Hepatocyte (in vitro differentiated cells): ENCODE data around the gene SREBF1. TPM values are rescaled to one million over a fixed set of nuclear protein-coding genes. Genes with fewer than 3 reads are reported as not detected.
"Not testable (repeated sequence)": the region's sequence is repeated elsewhere in the genome, so short reads cannot be mapped to it uniquely, and the experiment has no call there.

Source experiments
- DNase-seq: peaks from one replicate; pipeline ENCODE4 v3.0.0-alpha.2; 2016; ENCODE audit warnings: low spot score
- H2AFZ ChIP-seq: fragments of 200-600 bp; sonication (generic); 2 replicates; pipeline ENCODE4 v1.6.0; 2016; ENCODE audit warnings: antibody characterized with exemption, mild to moderate bottlenecking
- H3K27ac ChIP-seq: fragments of 200-600 bp; sonication (generic); 2 replicates; pipeline ENCODE4 v1.5.1; 2016; ENCODE audit warnings: mild to moderate bottlenecking
- H3K27me3 ChIP-seq: fragments of 200-600 bp; sonication (generic); 2 replicates; pipeline ENCODE4 v1.6.1; 2016
- H3K36me3 ChIP-seq: fragments of 200-600 bp; sonication (generic); replicated peaks from 2 replicates; pipeline ENCODE4 v1.5.1; 2016; ENCODE audit warnings: low read depth; ENCODE audit not compliant: insufficient read depth
- H3K4me1 ChIP-seq: fragments of 200-600 bp; sonication (generic); 2 replicates; pipeline ENCODE4 v1.5.1; 2016; ENCODE audit warnings: mild to moderate bottlenecking, moderate library complexity; ENCODE audit not compliant: insufficient read depth
- H3K4me2 ChIP-seq: fragments of 200-600 bp; sonication (generic); 2 replicates; pipeline ENCODE4 v1.6.0; 2016
- H3K4me3 ChIP-seq: fragments of 200-600 bp; sonication (generic); 2 replicates; pipeline ENCODE4 v1.5.1; 2016; ENCODE audit warnings: mild to moderate bottlenecking
- H3K79me2 ChIP-seq: fragments of 200-600 bp; sonication (generic); 2 replicates; pipeline ENCODE4 v1.6.0; 2017; ENCODE audit warnings: mild to moderate bottlenecking
- H3K9me2 ChIP-seq: fragments of 200-600 bp; sonication (generic); replicated peaks from 2 replicates; pipeline ENCODE4 v1.6.0; 2017; ENCODE audit warnings: mild to moderate bottlenecking; ENCODE audit not compliant: insufficient read depth
- H3K9me3 ChIP-seq: fragments of 200-600 bp; sonication (generic); 2 replicates; pipeline ENCODE4 v1.5.1; 2016; ENCODE audit warnings: low read depth, mild to moderate bottlenecking
- H4K20me1 ChIP-seq: fragments of 200-600 bp; sonication (generic); 2 replicates; pipeline ENCODE4 v1.6.0; 2016; ENCODE audit warnings: mild to moderate bottlenecking; ENCODE audit not compliant: insufficient read depth, poor library complexity, severe bottlenecking
- EZH2 ChIP-seq: fragments of 200-600 bp; sonication (generic); IDR thresholded peaks from 2 replicates; pipeline ENCODE4 v1.6.1; 2016; ENCODE audit warnings: antibody characterized with exemption, mild to moderate bottlenecking, borderline replicate concordance
- EZH2phosphoT487 ChIP-seq: fragments of 200-600 bp; sonication (generic); IDR thresholded peaks from one replicate; pipeline ENCODE4 v1.6.1; 2018; ENCODE audit warnings: antibody characterized with exemption, mild to moderate bottlenecking, low read depth, moderate library complexity; ENCODE audit not compliant: unreplicated experiment, severe bottlenecking
- whole genome bisulfite sequencing: methylation state at CpG from one replicate; pipeline ENCODE4 v1.1.6; 2016; ENCODE audit warnings: low lambda C conversion rate; ENCODE audit errors: missing lambda C conversion rate; 5-methylcytosine and 5-hydroxymethylcytosine counted together
- polyA plus RNA-seq: library from polyadenylated mRNA; unstranded; fragments of >200 nt; fragmentation: Nextera tagmentation; extraction: Ambion mirVana; gene quantifications from 2 replicates; pipeline ENCODE4 v1.2.1, GENCODE V29; 2016
- total RNA-seq: library from RNA; depleted of rRNA; stranded (reverse); fragments of >200 nt; gene quantifications from 2 replicates; pipeline ENCODE4 v1.2.3, GENCODE V29; 2014
- TF ChIP-seq, protein P1 (sequence below): fragments of 200-600 bp; sonication (generic); IDR thresholded peaks from 2 replicates; pipeline ENCODE4 v1.5.1; 2016; ENCODE audit warnings: antibody characterized with exemption, mild to moderate bottlenecking; ENCODE audit not compliant: poor library complexity

SREBF1 gene
- total and polyA plus RNA-seq, 2 experiments from 2014 or later = 57.1 to 140 TPM

DNA sequence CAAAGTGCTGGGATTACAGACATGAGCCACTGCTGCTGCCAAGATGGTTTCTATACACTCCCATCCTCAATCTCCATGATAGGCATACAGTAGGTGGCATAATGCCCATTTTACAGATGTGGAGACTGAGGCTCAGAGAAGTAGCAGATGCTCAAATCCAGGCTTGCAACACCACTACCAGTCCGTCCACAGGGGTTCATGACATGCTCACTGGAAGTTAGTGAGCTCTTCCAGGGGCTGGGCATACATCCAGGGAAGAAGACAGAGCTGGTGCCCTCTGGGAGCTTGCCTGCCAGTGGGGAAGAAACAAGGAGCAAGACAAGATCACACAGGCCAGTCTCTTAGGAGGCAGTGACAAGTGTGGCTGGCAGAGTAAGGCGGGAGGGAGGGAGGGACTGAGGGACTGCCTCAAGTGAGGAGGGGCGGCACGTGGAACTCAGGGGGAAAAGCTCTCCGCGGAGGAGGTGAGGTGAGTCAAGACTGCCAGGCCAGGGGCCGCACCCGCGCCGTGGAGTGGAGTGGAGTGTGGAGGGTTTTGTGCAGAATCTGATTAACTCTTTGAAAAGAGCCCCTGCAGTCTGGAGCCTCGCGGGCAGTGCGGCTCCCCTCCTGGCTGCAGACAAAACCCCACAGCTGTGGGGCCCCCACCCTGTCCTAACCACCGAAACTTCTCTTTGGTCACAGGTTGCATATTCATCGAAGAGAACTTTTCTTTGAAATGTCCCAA is 27.9 kb downstream of the SREBF1 start:
- 56% methylated on average over 12 of the region's 15 CpGs for WGBS
- Histone ChIP-seq H3K27me3 (no peaks in the 10 kb centered on the region), H3K9me2 (no peaks in the 10 kb centered on the region), H2AFZ (no peak overlapping the region), H3K36me3 (no peaks in the 10 kb centered on the region), H3K27ac (no peak overlapping the region), H3K4me2 (peak overlapping the region; percentile 79), H3K9me3 (no peaks in the 10 kb centered on the region), H3K4me3 (no peak overlapping the region), H3K4me1 (peaks cover 34% of the 10 kb centered on the region), H3K79me2 (peaks cover 3% of the 10 kb centered on the region), H4K20me1 (peaks cover 26% of the 10 kb centered on the region)
- DNase-seq = peak; percentile 57
- TF ChIP-seq EZH2 = no peak
- no peak for TF ChIP-seq EZH2phosphoT487
- TF ChIP-seq, protein P1, sequence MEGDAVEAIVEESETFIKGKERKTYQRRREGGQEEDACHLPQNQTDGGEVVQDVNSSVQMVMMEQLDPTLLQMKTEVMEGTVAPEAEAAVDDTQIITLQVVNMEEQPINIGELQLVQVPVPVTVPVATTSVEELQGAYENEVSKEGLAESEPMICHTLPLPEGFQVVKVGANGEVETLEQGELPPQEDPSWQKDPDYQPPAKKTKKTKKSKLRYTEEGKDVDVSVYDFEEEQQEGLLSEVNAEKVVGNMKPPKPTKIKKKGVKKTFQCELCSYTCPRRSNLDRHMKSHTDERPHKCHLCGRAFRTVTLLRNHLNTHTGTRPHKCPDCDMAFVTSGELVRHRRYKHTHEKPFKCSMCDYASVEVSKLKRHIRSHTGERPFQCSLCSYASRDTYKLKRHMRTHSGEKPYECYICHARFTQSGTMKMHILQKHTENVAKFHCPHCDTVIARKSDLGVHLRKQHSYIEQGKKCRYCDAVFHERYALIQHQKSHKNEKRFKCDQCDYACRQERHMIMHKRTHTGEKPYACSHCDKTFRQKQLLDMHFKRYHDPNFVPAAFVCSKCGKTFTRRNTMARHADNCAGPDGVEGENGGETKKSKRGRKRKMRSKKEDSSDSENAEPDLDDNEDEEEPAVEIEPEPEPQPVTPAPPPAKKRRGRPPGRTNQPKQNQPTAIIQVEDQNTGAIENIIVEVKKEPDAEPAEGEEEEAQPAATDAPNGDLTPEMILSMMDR = no peak

DNA sequence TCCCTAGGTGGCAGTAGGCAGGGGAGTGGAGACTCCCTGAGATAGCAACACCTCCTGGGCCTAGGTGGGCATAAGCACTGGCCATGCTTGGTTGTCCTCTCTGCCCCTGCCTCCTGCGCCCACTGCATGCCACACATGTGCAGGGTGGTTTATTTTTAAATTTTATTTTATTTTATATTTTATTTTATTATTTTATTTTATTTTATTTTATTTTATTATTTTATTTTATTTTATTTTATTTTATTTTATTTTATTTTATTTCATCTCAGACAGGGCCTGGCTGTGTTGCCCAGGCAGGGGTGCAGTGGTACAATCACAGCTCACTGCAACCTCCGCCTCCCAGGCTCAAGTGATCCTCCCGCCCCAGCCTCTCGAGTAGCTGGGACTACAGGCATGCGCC is 28.6 kb downstream of the SREBF1 start:
- not testable (repeated sequence) for H3K27ac ChIP-seq, H3K79me2 ChIP-seq, H3K9me3 ChIP-seq, H3K36me3 ChIP-seq, H2AFZ ChIP-seq, H3K4me2 ChIP-seq, H3K27me3 ChIP-seq, DNase-seq, H3K9me2 ChIP-seq, H3K4me3 ChIP-seq
- peaks cover 25% of the 10 kb centered on the region for H4K20me1 ChIP-seq
- WGBS = 95% methylated on average over 5 of the region's 5 CpGs
- H3K4me1 ChIP-seq = peaks cover 34% of the 10 kb centered on the region

DNA sequence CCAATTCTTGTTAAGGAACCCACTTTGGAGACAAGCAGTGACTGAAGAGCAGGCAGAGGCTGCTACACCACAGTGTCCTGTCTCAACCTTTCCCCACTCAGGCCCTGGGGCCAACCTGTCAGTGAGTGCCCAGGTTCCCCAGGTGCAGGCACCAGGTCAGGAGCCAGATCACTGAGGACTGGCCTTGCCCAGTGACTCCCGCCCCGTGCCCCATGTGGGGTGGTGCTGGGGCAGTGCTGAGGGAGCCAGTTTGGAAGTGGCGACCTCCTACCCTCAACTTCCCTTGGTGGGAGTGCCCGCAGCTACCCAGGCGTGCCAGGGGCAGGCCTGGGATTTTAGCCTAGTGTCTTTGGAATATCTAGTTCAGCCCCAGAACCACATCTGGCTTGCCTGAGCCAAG is 29.3 kb downstream of the SREBF1 start:
- H3K9me2 ChIP-seq = no peaks in the 10 kb centered on the region
- TF ChIP-seq EZH2 (no peak), EZH2phosphoT487 (no peak)
- TF ChIP-seq, protein P1 = no peak
- H3K27ac ChIP-seq = no peak overlapping the region
- H3K79me2 ChIP-seq = peaks cover 3% of the 10 kb centered on the region
- H3K27me3 ChIP-seq = no peaks in the 10 kb centered on the region
- 96% methylated on average over 5 of the region's 5 CpGs for WGBS
- no peak overlapping the region for H3K4me2 ChIP-seq
- no peaks in the 10 kb centered on the region for H3K36me3 ChIP-seq
- no peak for DNase-seq
- peaks cover 34% of the 10 kb centered on the region for H3K4me1 ChIP-seq
- H3K9me3 ChIP-seq = no peaks in the 10 kb centered on the region
- peaks cover 23% of the 10 kb centered on the region for H4K20me1 ChIP-seq
- H3K4me3 ChIP-seq = no peak overlapping the region
- no peak overlapping the region for H2AFZ ChIP-seq

DNA sequence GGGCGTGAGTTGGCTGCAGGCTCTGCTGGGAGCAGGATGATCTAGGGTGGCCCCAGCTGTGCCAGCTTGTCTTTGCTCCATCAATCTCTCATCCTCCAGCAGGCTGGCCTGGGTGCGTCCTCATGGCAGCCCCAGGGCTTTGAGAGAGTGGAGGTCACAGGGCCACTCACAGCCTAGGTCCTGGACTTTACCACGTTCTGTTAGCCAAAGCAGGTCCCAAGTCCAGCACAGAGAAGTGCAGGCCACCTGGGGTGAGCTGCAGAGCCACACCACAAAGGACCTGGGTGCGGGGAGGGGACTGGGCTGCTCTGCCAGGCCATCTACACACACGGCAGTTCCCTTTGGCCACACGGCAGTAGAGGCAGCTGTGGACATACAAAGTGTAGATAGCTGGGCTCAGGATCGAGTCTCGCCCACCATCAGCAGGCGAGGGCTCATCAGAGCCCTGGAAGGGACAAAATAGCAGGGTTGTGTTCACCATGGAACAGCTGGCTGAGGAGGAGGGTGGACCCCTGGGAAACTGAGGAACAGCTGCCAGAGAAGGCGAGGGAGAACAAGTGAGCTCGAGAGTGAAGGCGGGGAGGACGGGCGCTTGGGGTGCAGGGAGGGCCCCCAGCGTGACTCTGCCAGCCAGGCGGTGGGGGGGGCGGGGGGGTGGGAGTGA is 30.0 kb downstream of the SREBF1 start:
- H3K27me3 ChIP-seq = no peaks in the 10 kb centered on the region
- no peaks in the 10 kb centered on the region for H3K9me3 ChIP-seq
- H2AFZ ChIP-seq = no peak overlapping the region
- H3K4me2 ChIP-seq = no peak overlapping the region
- H3K4me1 ChIP-seq = peaks cover 30% of the 10 kb centered on the region
- 89% methylated on average over 13 of the region's 17 CpGs for WGBS
- peaks cover 16% of the 10 kb centered on the region for H4K20me1 ChIP-seq
- H3K4me3 ChIP-seq = no peak overlapping the region
- TF ChIP-seq EZH2 (no peak), EZH2phosphoT487 (no peak)
- TF ChIP-seq, protein P1 = no peak
- H3K27ac ChIP-seq = no peak overlapping the region
- peaks cover 3% of the 10 kb centered on the region for H3K79me2 ChIP-seq
- DNase-seq = no peak
- no peaks in the 10 kb centered on the region for H3K9me2 ChIP-seq
- H3K36me3 ChIP-seq = no peaks in the 10 kb centered on the region
